Stimulated activated naive CD8-positive, alpha-beta T cell treated with anti-CD3 and anti-CD28 coated beads, Interleukin-15, Interleukin-2, amounts not matched to agents 100 U/mL and 50 U/mL, for 24 hours (primary cell): Measurements from ENCODE around the gene VEGFC.

ENCODE experiments used
- ATAC-seq: fragments of 150-1000 bp; cut with Tn5 transposase; one replicate; pipeline ENCODE4 v1.10.0; 2021
- DNase-seq: peaks from one replicate; pipeline ENCODE4 v3.0.0; 2021

Gene VEGFC

GRCh38 chr4:176792326-176793059, at the start of gene VEGFC:
Gene VEGFC (minus strand): TSS chr4:176792922. CDS start chr4:176792311, 611 bp downstream.
- DNase-seq (peak; percentile 27), ATAC-seq (peak; percentile 74)

GRCh38 chr4:176841711-176842112, 49.0 kb upstream of the VEGFC start:
- no peak for ATAC-seq

GRCh38 chr4:176840166-176840565, 47.4 kb upstream of the VEGFC start:
- DNase-seq (no peak), ATAC-seq (no peak)

More at GRCh38 chr4:176841711-176842112, 49.0 kb upstream of the VEGFC start:
- DNase-seq, result no peak

DNA sequence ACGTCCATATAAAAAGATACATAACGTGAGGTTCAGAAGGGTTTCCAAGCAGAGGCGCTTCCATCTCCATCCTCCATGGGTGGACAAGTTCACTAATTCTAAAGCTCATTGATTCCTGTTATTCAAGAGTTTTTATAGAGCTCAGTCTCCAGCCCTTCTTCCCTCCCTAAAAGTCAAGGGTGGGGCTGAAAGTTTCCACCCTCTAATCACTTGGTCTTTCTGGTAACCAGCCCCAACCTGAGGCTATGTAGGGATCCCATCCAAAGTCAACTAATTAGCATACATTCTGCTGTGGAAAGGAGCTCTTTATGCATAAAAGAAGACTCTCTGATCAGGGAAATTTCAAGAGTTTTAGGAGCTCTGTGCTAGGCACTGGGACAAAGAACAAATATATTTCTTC, 46.9 kb upstream of the VEGFC start:
- no peak for DNase-seq
- ATAC-seq, result no peak

DNA sequence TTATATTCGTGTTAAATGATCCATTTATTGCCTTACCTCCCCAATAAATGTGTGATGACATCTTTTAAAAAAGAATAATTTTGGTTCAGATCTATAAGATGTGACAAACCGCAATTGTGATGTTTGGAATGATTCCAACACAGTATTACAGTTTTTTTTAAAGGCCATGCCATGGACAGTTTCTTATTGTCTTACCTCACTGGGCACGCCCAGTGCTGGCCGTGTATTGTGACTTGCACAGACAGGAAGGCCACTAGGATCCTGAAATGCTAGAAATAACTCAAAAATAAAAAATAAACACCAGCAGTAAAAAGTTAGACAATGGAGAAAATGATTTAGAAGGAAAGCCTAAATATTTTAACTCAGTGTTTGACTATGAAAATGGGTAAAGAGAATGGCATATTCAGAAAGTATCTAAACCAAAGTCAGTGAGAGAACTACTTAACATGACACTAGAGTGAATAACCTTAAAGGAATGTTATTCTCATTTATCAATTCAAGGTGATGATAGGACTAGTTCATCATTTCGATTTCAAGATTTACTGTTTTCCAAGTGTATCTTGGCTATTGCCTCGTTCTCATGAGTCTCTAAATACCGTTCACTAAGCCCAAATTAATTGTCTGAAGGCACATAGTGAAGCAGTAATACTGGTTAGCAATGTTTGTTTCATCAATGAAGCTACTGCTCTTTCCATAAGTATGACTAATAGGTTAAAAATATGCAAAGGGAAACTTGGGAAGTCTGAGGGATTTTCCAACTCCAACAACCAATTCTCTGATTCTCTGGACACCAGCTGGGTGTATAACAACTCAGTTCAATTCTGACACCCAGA, 46.1 kb upstream of the VEGFC start:
- DNase-seq, result no peak
- ATAC-seq, result no peak

GRCh38 chr4:176837169-176837895, 44.6 kb upstream of the VEGFC start:
- ATAC-seq (no peak), DNase-seq (no peak)

DNA sequence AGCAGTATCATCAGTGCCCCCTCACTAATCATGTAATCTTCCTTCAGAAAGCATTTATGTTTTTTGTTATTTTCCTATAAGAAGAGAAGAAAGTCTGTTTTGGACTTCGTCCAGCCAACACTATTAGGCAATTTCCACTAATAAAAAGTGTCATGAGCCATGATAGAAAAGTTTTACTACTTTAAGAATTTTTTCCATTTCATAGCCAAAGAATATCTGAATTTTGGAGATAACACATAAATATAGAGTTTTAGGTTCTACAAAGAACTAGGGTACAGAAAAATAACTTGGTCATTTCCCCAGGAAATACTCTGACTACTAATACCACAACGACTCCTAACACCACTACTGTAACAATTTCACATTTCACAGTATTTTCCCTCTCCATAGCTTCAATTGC, 41.8 kb upstream of the VEGFC start:
- no peak for ATAC-seq
- no peak for DNase-seq

DNA sequence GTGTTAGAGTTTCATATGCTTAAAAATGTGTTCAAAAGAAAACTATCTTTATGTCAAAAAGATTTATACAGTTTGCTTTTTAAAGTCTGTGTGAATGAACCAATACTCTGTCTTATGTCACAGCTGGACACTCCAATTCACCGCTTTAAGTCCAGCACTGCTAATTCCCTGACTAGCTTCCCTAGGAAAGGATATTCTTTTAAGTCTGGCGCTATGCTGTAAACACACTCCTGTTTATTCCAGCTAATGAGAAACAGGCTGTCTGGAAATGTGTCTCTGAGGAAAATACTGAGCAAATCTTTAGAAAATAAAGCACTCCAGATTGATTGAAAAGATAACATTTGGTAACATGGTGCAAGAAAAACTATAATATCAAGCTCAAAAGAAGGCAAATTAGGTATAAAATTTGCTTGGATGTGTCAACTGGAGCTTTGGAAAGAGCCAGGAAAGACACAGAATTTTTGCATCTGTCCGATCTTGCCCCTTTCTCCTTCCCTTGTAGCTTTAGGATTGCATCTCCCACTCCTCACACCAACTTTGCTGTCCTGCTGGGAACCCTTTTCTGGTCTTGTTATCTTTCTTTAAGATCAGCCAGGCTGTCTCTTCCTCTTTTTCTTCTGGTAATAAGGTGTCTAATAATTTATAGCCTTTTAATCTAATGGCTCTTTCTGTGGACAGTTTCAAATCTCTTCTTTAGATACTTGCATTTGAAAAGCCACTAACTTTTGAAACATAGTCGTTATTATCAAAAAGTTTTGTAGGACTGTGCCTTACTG, 40.9 kb upstream of the VEGFC start:
- ATAC-seq, result no peak
- no peak for DNase-seq

DNA sequence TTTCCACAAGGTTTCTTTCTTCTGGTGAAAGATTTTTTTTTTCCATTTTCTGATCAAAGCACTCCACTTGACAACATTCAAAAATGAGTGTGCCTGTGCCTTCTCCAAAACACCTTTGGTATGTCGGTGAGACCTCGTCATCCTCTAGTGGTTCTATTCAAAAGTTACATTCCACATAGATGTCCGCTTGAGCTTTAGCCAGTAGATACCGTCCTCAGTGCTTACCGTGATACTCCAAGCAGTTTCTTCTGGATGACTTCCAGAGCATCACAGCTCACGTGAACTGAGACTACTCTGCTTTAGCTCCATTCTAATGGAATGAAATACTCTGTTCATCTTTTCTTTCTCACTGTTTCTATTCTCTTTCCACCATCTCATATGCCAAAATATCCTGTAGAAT, 38.2 kb upstream of the VEGFC start:
- no peak for DNase-seq
- ATAC-seq, result no peak

- DNase-seq, result no peak
- no peak for ATAC-seq
Measured at GRCh38 chr4:176825586-176825985, 32.9 kb upstream of the VEGFC start.

GRCh38 chr4:176824645-176825366, 32.1 kb upstream of the VEGFC start:
- no peak for DNase-seq
- no peak for ATAC-seq

- DNase-seq, result no peak
- ATAC-seq, result no peak
Measured at GRCh38 chr4:176818531-176818930, 25.8 kb upstream of the VEGFC start.

DNA sequence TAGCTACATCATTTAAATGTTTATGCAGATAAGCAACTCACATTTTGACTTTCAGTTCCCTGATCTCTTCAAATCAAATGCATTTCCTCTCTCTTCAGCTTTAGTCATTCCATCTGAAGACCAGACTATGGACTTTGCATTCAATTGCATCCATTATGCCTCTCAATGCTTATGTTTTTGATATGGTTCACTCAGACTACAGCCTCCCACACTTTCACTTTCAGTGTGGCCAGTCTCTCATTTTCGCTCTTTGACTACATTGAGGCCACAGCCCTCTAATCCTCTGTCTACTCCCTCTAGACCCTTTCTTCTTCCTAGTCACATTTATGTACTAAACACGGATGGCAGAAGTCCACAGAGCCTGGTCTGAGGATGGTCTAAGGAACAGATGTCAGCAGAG, 24.5 kb upstream of the VEGFC start:
- DNase-seq, result no peak
- ATAC-seq, result no peak

DNA sequence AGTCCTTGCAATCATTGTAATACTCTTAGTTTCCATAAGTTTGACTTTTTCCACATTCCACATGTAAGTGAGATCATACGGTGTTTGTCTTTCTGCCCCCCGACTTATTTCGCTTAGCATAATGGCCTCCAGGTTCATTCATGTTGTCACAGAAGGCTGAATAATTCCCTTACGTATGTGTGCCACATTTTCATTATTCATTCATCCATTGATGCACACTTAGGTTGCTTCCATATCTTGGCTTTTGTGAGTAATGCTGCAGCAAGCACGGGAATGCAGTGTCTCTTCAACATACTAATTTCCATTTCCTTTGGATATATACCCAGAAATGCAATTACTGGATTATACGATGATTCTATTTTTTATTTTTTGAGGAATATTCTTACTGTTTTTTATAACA, 22.0 kb upstream of the VEGFC start:
- DNase-seq (no peak), ATAC-seq (no peak)

GRCh38 chr4:176810481-176811249, 17.9 kb upstream of the VEGFC start:
- DNase-seq, result no peak
- no peak for ATAC-seq

GRCh38 chr4:176806778-176807375, 14.2 kb upstream of the VEGFC start:
- ATAC-seq (no peak), DNase-seq (no peak)

DNA sequence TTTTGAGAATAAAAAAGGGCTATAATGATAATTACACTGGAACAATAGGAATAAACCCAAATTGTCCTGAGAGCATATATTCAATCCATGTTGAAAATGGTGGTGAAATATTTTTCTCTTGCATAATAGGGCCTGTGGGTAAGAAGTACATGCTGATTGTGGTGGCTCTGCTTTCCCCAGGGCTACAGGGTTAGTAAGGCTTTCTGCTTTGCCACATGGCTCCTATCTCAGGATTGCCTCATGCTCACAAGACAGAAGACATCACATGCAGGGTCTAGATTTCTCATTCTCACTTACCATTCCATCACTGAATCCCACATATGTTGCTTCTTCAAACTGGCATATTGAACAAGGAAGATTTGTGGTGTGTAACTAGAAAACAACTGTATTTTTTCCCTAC, 12.4 kb upstream of the VEGFC start:
- DNase-seq (no peak), ATAC-seq (no peak)

- no peak for ATAC-seq
- DNase-seq, result no peak
Measured at GRCh38 chr4:176800891-176801534, 8.3 kb upstream of the VEGFC start.

- DNase-seq, result no peak
- ATAC-seq, result no peak
Measured at GRCh38 chr4:176799653-176800052, 6.9 kb upstream of the VEGFC start.

GRCh38 chr4:176798540-176798939, 5.8 kb upstream of the VEGFC start:
- no peak for ATAC-seq
- DNase-seq, result no peak
